ENCODE data around the gene LSR.

The LSR gene

GRCh38 chr19:35249146-35249847 is 495 bp downstream of the LSR start:
- no peak for DNase-seq

- no peak for DNase-seq
These were observed 1.3 kb downstream of the LSR start for GRCh38 chr19:35249848-35250711.

GRCh38 chr19:35251456-35251855 is 2.7 kb downstream of the LSR start:
- DNase-seq, result no peak

DNA sequence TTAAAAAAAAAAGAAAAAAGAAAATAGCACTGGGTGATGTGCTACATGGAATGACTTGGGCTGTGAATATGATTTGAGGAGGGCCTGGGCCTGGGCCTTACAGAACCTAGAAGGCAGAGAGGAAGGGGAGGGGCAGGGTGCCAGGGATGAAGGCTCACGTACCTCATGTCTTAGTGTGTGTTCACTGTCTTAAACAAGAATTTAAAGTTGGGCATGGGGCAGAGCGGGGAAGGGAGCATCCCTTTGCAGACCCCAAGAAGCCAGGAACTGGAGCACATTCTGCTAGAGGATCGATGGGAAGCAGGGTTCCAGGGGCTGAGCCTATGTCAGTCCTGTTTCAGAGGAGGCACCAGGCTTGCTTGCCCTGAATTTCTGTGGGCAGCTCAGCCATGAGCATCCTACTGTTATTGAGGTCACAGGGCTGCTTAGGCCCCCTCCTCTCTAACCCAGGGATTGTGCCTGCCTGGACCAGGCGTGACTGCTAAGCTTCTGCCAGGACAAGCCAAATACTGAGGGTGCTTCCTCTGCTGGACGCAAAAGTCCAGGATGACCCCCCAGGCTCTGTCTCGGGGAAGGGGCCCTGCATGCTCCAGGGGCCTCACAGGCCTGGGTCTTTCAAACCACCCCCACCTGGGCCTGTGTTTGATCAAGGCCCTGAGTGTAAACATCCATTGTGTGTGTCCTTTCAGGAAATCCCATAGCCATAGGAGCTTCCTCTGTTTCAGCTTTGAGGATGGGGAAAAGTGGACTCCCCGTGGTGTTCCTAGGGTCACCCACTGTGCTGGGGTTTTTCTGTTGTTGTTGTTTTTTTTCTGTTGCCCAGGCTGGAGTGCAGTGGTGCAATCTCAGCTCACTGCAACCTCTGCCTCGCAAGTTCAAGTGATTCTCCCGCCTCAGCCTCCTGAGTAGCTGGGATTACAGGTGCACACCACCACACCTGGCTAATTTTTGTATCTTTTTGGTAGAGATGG is 4.8 kb downstream of the LSR start:
- no peak for DNase-seq

GRCh38 chr19:35254341-35255297 is 5.8 kb downstream of the LSR start:
- no peak for DNase-seq

DNA sequence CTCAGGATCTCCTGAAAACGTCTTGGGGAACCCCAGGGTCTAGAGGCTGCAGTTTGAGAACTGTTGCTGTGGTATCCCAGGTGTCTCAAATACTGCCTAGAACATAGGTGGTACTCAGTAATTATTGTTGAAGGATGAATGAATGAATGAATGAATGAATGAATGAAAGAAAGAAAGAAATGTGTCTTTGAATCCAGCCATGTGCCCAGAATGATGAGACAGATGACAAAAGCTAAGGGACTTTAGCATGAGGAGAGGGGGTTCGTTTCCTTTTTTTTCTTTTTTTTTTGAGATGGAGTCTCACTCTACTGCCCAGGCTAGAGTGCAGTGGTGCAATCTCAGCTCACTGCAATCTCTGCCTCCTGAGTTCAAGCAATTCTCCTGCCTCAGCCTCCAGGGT is 7.8 kb downstream of the LSR start:
- no peak for DNase-seq

DNA sequence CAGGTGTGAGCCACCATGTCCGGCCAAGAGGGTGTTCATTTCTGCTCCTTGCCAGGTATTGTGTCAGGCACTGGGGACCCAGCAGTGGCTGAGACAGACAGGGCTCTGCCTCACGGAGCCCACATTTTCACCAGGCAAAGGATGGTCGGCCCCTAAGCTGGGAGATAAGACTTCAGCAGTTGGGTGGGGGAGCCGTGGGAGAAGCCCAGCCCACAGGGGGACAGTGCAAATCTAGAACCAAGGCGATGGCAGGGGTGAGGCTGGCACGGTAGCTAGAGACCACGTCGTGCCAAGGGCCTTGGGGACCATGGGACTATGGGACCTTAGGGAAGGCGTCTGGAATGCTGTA is 8.3 kb downstream of the LSR start:
- DNase-seq, result no peak

DNA sequence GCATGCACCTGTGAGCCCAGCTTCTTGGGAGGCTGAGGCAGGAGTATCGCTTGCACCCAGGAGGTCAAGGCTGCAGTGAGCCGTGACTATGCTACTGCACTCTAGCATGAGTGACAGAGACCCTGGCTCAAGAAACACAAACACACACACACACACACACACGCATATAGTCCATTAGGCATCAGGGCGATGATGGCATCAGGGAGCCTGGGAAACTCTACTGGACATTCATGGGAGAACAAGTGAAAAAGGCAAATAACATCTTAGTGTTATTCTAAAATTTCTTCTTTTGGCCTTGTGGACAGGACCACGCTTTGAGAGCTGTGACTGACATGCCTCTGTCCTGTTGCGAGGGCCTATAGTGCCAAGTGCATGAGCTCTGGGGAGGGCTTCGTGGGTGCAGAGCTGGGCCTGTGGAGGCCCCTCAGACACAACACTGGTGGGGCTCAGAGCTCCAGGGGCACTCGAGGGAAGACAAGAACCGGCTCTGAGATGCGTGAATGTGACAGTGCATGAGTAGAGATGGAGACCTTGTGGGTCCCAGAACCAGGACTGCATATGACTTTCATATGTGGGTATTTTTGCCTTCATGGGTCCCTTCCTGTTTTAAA is 12.0 kb downstream of the LSR start:
- no peak for DNase-seq

- DNase-seq, result no peak
These were observed 12.7 kb downstream of the LSR start for GRCh38 chr19:35261356-35262100.

GRCh38 chr19:35262101-35262761 is 13.4 kb downstream of the LSR start:
- no peak for DNase-seq

- no peak for DNase-seq
These were observed 15.7 kb downstream of the LSR start for GRCh38 chr19:35264268-35265125.

- DNase-seq, result no peak
These were observed 16.5 kb downstream of the LSR start for GRCh38 chr19:35265126-35265899.

DNA sequence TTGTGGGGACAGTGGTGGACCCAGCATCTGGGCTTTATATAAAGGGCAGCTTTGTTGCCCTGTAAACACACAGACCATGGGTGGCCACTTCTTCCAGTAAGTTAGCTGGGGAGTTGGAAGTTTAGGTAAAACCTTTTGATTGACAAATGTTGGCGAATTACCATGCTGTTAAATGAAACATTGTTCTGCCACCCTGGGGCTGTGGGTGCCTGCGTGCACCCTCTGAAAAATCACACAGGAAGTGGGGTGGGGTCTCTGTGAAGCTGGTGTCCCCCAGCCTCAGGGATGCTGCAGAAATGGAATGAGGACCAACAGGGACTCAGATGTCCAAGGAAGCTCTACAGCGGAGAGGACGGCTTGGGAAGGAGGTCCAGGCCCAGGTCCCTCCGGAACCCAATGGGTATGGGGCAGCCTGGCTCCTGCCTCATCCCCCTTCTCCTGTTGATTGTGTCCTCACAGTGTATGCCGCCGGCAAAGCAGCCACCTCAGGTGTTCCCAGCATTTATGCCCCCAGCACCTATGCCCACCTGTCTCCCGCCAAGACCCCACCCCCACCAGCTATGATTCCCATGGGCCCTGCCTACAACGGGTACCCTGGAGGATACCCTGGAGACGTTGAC is 17.2 kb downstream of the LSR start:
- no peak for DNase-seq

- DNase-seq, result no peak
These were observed 17.9 kb downstream of the LSR start for GRCh38 chr19:35266520-35267352.

GRCh38 chr19:35267353-35267817 is 18.6 kb downstream of the LSR start:
- no peak for DNase-seq

DNA sequence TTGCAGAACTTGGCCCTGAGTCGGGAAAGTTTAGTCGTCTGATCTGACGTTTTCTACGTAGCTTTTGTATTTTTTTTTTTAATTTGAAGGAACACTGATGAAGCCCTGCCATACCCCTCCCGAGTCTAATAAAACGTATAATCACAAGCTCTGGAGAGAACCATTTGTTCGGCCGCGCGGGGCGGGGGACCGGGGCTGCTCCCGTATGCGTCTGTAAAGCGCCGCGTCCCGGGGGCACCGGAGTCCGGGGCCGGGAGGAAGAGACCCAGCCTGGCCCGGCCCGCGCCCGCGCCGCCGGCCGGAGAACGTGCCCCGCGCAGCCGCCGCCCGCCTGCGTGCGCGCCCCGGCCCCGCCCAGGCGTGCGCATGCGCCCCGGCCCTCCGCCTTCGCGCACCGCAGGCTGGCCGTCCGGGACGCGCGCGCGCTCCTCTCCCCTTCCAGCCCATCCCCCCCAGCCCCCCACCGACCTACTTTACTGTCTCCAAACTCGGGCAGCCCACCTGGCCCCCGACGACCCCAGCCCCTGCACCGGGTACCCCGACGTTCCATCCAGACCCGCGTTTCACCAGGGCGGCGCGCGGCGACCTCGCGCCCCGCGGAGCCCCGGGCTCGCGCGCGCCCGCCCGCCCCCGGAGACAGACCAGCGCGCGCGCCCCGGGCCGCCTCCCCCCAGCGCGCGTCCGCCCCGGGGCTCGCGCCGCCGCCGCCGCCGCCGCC is 19.2 kb downstream of the LSR start:
- DNase-seq, result peak; percentile 76

Data from CD4-positive, alpha-beta T cell treated with Interleukin-21 for 1 hour (primary cell).